Smooth muscle cell (in vitro differentiated cells): Measurements from ENCODE around the gene LDLRAD4. TPM values are rescaled to one million over a fixed set of nuclear protein-coding genes. Genes with fewer than 3 reads are reported as not detected.

Source experiments
- DNase-seq: peaks from one replicate; lab custom pipeline; 2025; ENCODE audit not compliant: unreplicated experiment; lab: John Stamatoyannopoulos, UW
- H2AFZ ChIP-seq: fragments of 200-600 bp; sonication (generic); 2 replicates; pipeline ENCODE4 v1.6.0; 2016; ENCODE audit warnings: antibody characterized with exemption, low read depth, mild to moderate bottlenecking
- H3F3A ChIP-seq: fragments of 200-600 bp; sonication (generic); 2 replicates; pipeline ENCODE4 v1.6.0; 2017; ENCODE audit warnings: antibody characterized with exemption, low read depth
- H3K27ac ChIP-seq: fragments of 200-600 bp; sonication (generic); 2 replicates; pipeline ENCODE4 v1.5.1; 2016; ENCODE audit warnings: low read depth, mild to moderate bottlenecking
- H3K27me3 ChIP-seq: fragments of 200-600 bp; sonication (generic); 2 replicates; pipeline ENCODE4 v1.6.1; 2016; ENCODE audit warnings: low read depth, mild to moderate bottlenecking
- H3K36me3 ChIP-seq: fragments of 200-600 bp; sonication (generic); 2 replicates; pipeline ENCODE4 v1.5.1; 2016; ENCODE audit warnings: low read depth
- H3K4me1 ChIP-seq: fragments of 200-600 bp; sonication (generic); 2 replicates; pipeline ENCODE4 v1.5.1; 2016; ENCODE audit warnings: low read depth
- H3K4me2 ChIP-seq: fragments of 200-600 bp; sonication (generic); 2 replicates; pipeline ENCODE4 v1.6.0; 2016; ENCODE audit warnings: mild to moderate bottlenecking
- H3K4me3 ChIP-seq: fragments of 200-600 bp; sonication (generic); 2 replicates; pipeline ENCODE4 v1.5.1; 2016; ENCODE audit warnings: mild to moderate bottlenecking
- H3K79me2 ChIP-seq: fragments of 200-600 bp; sonication (generic); 2 replicates; pipeline ENCODE4 v1.6.0; 2016; ENCODE audit warnings: low read depth, mild to moderate bottlenecking
- H3K9ac ChIP-seq: fragments of 200-600 bp; sonication (generic); 2 replicates; pipeline ENCODE4 v1.6.0; 2016; ENCODE audit warnings: low read depth
- H3K9me3 ChIP-seq: fragments of 200-600 bp; sonication (generic); replicated peaks from 2 replicates; pipeline ENCODE4 v1.5.1; 2016; ENCODE audit warnings: low read depth
- H4K20me1 ChIP-seq: fragments of 200-600 bp; sonication (generic); 2 replicates; pipeline ENCODE4 v1.6.0; 2016; ENCODE audit warnings: low read depth
- CTCF ChIP-seq: fragments of 200-600 bp; sonication (generic); IDR thresholded peaks from 2 replicates; pipeline ENCODE4 v1.5.1; 2017; ENCODE audit warnings: borderline replicate concordance, mild to moderate bottlenecking, antibody characterized with exemption; ENCODE audit not compliant: insufficient read depth, poor library complexity, severe bottlenecking
- WGBS: methylation state at CpG from one replicate; pipeline ENCODE4 v1.1.7; 2016; ENCODE audit warnings: low lambda C conversion rate; 5-methylcytosine and 5-hydroxymethylcytosine counted together
- polyA plus RNA-seq: library from polyadenylated mRNA; unstranded; fragments of >200 nt; fragmentation: Nextera tagmentation; extraction: Ambion mirVana; gene quantifications from 2 replicates; pipeline ENCODE4 v1.2.1, GENCODE V29; 2016
- total RNA-seq: library from RNA; depleted of rRNA; stranded (reverse); fragments of >200 nt; gene quantifications from 2 replicates; pipeline ENCODE4 v1.2.3, GENCODE V29; 2014

LDLRAD4 gene
- total and polyA plus RNA-seq, 2 experiments from 2014 or later: 36.2 to 48.3 TPM

- Histone ChIP-seq H3K4me1 (peaks cover 2% of the 10 kb centered on the region), H3K4me2 (no peak overlapping the region), H3K79me2 (peaks cover 15% of the 10 kb centered on the region), H4K20me1 (no peaks in the 10 kb centered on the region), H3K9ac (no peak overlapping the region), H3K4me3 (no peak overlapping the region), H3K27ac (peak overlapping the region; percentile 45), H3K27me3 (no peaks in the 10 kb centered on the region), H3K36me3 (no peaks in the 10 kb centered on the region), H3K9me3 (no peaks in the 10 kb centered on the region), H2AFZ (no peak overlapping the region), H3F3A (no peaks in the 10 kb centered on the region)
- 11% methylated on average over 5 of the region's 5 CpGs for WGBS
- no peak for TF ChIP-seq CTCF
- no peak for DNase-seq
Observed at GRCh38 chr18:13549880-13550232, 331.3 kb downstream of the LDLRAD4 start.

DNA sequence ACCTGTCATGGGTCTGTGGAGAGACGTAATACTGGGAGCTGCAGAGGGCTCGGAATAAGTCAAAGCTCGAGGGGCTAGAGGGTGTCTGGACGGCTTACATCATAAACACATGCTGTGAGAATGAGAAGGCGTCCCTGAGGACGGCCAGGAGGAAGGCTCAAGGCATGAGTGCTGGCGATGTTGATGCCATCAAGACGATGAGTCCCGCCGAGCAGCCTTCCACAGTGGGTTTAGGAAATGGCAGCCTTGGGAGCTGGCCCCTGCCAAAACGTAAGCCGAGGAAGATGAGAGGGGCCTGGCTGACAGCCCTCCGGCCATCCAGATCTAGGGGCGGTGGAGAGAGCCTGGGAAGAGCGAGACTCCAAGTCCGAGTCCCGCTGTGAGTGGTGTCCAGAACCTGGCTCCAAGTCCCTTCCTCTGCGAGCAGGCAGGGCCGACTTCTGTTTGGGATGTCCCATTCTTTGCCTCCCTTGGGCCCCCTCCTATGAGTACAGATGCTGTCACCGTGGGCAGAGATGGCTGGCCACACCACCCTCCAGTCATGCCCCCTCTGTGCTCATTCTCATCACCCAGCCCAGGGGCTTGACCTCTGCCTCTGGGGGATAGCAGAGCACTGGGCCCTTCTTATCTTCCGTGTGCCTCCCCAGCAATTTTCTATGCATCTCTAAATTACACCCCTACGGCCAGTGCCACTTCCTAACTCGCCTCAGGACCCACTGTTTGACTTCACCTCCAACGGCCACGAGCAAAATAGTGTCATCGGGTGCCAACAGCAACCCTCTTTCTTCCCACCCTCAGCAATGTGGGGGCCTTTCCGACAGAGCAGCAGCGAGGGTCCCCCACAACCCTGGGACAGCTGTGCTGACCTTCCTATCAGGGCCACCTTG is 332.1 kb downstream of the LDLRAD4 start:
- H3K4me2 ChIP-seq: no peak overlapping the region
- H3K9ac ChIP-seq: no peak overlapping the region
- H3K4me3 ChIP-seq: no peak overlapping the region
- peaks cover 10% of the 10 kb centered on the region for H3K79me2 ChIP-seq
- peak overlapping the region; percentile 45 for H3K27ac ChIP-seq
- peaks cover 4% of the 10 kb centered on the region for H3K4me1 ChIP-seq
- no peaks in the 10 kb centered on the region for H3K36me3 ChIP-seq
- TF ChIP-seq CTCF: no peak
- 85% methylated on average over 28 of the region's 28 CpGs for WGBS
- H2AFZ ChIP-seq: no peak overlapping the region
- no peaks in the 10 kb centered on the region for H3F3A ChIP-seq
- no peaks in the 10 kb centered on the region for H3K9me3 ChIP-seq
- H4K20me1 ChIP-seq: no peaks in the 10 kb centered on the region
- no peaks in the 10 kb centered on the region for H3K27me3 ChIP-seq
- no peak for DNase-seq

DNA sequence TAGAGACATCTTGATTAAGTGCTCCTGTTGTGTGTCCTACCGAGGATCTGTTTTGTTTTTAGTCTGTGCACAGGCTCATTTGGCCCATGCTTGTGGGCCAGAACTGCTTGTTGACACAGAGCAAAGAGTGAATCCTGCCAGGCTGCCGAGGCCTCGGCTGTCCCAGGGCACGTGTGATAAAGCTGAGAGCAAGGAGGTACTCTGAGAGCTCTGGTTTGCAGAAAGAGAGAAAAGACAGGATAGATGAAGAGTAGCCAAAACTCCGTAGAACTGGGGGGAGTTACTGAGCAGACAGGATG is 332.7 kb downstream of the LDLRAD4 start:
- Histone ChIP-seq H3K36me3 (no peaks in the 10 kb centered on the region), H3K9me3 (no peaks in the 10 kb centered on the region), H3K4me1 (peaks cover 4% of the 10 kb centered on the region), H4K20me1 (no peaks in the 10 kb centered on the region), H3F3A (no peaks in the 10 kb centered on the region), H3K4me2 (no peak overlapping the region), H3K4me3 (no peak overlapping the region), H3K27ac (no peak overlapping the region), H3K27me3 (no peaks in the 10 kb centered on the region), H3K9ac (no peak overlapping the region), H3K79me2 (peaks cover 10% of the 10 kb centered on the region), H2AFZ (no peak overlapping the region)
- DNase-seq: no peak
- 80% methylated on average over 5 of the region's 5 CpGs for WGBS
- TF ChIP-seq CTCF: no peak
